T-helper 1 cell treated with Interleukin-12 subunit alpha and Interleukin-12 subunit beta and Interleukin-4 antibody, amounts not matched to agents 30 ng/mL and 1 ng/mL, for 36 hours (primary cell): ENCODE results near the gene MXD1. TPM values are rescaled to one million over a fixed set of nuclear protein-coding genes. Genes with fewer than 3 reads are reported as not detected.

Experiments
- intact Hi-C: fragments of 100-400 bp; cut with micrococcal nuclease; formaldehyde crosslinking; loops from one replicate; pipeline ENCODE4 v1.15.1; 2024
- total RNA-seq: library from RNA; stranded (reverse); gene quantifications from 2 replicates; pipeline ENCODE4 v1.2.3, GENCODE V29; 2022

The MXD1 gene
- total RNA-seq, 1 donor from 2014 or later = 32.0 TPM

DNA sequence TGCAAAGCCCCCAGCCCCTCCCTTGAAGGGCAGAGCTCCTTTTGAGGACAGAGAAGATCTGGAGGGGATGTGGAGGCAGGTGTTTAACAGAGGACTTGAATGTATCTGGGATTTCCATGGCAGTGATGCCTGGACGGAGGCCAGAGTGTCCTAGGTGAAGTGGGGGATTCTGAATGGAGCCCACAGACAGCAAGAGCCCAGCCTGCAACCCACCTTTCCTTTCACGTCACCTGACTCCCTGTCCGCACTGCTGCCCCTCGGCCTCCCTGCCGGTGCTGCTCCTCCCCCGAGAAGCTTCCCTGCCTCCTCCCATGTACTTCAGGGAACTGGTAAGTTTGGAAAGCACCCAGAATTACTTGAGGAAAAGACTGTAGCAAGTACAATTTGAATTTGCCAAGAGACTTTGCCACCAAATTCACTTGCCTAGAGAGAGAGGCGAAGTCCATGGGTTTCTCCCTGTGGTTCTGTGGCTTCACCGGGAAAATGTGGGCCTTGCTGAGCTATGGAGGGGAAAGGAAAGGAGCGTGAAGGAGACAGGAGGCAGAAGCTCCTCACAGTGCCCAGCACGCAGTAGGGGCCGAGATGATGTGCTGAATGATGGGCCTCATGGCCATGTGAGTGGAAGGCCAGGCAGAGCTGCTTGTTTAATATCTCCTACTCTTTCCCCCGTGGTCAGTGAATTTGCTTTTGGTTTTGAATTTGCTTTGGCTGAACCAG is 60.4 kb downstream of the MXD1 start:
- intact Hi-C loops = no loop called here

- intact Hi-C loops = no loop called here
Observed at GRCh38 chr2:69975853-69976462, 61.0 kb downstream of the MXD1 start.

DNA sequence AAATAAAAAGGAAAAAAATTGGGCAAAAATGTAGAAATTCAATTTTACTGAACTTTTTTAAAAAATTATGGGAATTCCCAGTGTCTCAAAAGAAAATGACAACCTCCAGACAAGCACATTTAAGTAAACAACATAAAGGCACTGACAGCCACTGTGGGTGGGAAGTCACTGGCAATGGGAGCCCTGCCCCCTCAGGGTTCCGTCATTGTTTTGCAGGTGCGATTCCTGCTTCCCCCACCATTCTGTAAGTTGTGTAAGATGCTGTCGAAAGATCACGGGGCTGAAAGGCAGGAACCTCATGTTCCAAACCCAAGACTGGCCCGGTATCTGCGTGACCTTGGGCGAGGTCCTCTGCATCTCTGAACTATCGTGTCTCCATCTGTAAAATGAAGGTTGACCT is 62.3 kb downstream of the MXD1 start:
- intact Hi-C loops = no loop called here

- intact Hi-C loops = no loop called here
Observed at GRCh38 chr2:69977906-69978482, 63.1 kb downstream of the MXD1 start.

DNA sequence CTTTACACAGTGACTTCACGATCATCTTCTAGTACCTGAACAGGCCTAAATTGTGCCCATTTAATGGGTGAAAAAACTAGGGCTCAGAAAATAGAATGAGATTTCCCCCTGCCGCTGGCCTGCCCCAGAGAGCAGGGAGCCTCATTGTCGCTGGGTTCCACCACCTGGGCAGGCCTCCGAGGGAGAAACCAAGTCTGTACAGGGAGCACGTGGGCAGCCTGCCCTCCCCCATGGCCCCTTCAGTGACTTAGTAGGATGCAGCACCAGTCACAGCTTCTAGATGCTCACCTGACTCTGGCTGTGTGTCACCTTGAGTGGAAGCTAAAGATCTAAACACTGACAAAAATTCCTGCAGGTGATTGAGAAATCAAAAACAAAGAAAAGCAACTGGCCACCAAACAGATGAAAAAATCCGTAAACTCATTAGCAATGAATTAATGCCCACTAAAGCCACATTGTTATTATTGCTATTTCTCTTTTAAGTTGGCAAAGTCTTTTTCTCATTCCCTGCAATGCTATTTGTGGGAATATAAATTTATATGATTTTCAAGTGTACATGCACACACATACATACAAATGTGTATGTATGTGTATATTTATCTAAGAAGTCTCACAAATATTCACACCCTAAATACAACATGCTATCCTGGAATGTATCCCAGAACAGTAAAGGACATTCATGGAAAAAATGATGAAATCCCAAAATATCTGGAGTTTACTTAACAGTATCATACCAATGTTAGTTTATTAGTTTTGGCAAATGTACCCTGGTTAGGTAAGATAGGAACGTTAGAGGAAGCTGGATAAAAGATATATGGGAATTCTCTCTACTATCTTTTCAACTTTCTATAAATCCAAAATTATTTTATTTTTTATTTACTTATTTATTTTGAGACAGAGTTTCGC is 65.2 kb downstream of the MXD1 start:
- intact Hi-C loops = no loop called here

- intact Hi-C loops = no loop called here
Observed at GRCh38 chr2:69983392-69983966, 68.6 kb downstream of the MXD1 start.

GRCh38 chr2:69985216-69985615 is 70.3 kb downstream of the MXD1 start:
- intact Hi-C loops = no loop called here

DNA sequence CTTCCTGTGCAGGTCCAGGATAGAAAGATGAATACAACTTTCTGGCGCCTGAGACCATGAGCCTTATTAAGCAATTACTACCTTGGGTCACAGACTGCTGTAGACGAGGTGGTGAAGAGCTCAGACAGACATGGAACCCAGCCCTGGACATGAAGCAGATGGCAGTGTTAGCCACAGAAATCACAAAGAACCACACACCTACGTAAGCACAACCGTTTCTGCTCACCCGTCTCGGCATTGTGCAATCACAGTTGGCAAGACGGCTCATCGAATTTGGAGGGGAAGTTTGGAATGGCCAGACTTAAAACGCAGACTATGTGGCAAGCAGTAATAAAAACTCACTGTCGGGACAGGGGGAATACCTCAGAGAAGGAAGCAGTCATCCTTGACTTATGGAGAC is 70.8 kb downstream of the MXD1 start:
- intact Hi-C loops = no loop called here

DNA sequence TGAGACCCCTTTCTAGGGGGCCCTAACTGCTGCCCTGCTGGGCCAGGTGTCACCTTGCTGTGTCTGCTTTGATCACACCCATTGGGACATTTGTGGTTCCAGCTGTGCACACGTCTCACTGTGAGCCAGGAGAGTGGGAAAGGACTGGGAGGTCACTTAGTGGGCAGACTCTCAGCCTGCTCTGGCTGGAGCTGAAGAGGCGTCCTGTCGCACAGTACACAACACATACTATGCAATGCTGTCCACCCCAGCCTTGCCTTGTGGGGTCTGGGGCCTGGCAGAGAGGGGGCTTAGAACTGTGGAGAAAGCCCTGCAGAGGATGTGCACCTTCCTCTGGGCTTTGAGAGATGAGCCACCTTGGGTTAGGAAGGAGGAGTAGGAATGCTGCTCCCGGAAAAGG is 71.8 kb downstream of the MXD1 start:
- intact Hi-C loops = no loop called here

DNA sequence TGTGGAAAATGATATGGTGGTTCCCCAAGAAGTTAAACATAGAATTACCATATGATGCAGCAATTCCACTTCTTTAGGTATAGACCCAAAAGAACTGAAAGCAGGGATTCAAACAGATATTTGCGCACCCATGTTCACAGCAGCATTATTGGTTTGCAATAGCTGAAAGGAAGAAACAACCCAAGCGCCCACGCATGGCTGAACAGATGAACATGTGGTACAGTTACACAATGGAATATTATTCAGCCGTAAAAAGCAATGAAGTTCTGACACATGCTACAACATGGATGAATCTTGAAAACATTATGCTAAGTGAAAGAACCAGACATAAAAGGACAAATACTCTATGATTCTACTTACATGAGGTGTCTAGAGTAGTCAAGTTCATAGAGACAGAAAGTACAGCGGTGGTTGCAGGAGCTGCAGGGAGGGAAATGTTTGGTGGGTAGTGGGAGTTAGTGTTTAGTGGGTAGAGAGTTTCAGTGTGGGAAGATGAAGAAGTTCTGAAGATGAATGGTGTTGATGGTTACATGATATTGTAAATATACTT is 73.3 kb downstream of the MXD1 start:
- intact Hi-C loops = no loop called here

- intact Hi-C loops = no loop called here
Observed at GRCh38 chr2:69989009-69989408, 74.1 kb downstream of the MXD1 start.

GRCh38 chr2:69989441-69990105 is 74.7 kb downstream of the MXD1 start:
- intact Hi-C loops = no loop called here

Other genes with a start within 250 kb of the MXD1 start
- gene ANXA4, start 173.0 kb upstream of the MXD1 start, total RNA-seq = 67.1 and 69.9 TPM in 2 replicates
- 26.6 and 30.4 TPM in 2 replicates for gene GMCL1, start 85.4 kb upstream of the MXD1 start, total RNA-seq
- 53.3 and 55.1 TPM in 2 replicates for gene SNRNP27, start 21.2 kb upstream of the MXD1 start, total RNA-seq
- 1.1 TPM in 2 replicates for gene ASPRV1, start 46.5 kb downstream of the MXD1 start, total RNA-seq
- gene PCBP1, start 172.4 kb downstream of the MXD1 start, total RNA-seq = 443 and 445 TPM in 2 replicates